GM13976 (cell line): Measurements from ENCODE around the gene PCBP3.

Source experiments
- DNase-seq: peaks from one replicate; pipeline ENCODE4 v3.0.0; 2012; ENCODE audit warnings: low spot score
- CTCF ChIP-seq: IDR thresholded peaks from 2 replicates; pipeline ENCODE4 v1.5.1; 2012; ENCODE audit warnings: borderline replicate concordance, mild to moderate bottlenecking; ENCODE audit not compliant: insufficient read depth; ENCODE audit errors: extremely low read depth, missing control alignments, control extremely low read depth
- in situ Hi-C: fragments of 300-500 bp; cut with MboI; formaldehyde crosslinking; loops from one replicate; pipeline ENCODE4 v1.12.0; 2022; ENCODE audit warnings: low sequenced_read_pairs, mixed read lengths, inconsistent platforms; ENCODE audit not compliant: unreplicated experiment

PCBP3 gene

GRCh38 chr21:45819478-45820170 lies 176.1 kb downstream of the PCBP3 start:
- no peak for DNase-seq
- TF ChIP-seq CTCF, result no peak
- in situ Hi-C loops, result no loop called here

DNA sequence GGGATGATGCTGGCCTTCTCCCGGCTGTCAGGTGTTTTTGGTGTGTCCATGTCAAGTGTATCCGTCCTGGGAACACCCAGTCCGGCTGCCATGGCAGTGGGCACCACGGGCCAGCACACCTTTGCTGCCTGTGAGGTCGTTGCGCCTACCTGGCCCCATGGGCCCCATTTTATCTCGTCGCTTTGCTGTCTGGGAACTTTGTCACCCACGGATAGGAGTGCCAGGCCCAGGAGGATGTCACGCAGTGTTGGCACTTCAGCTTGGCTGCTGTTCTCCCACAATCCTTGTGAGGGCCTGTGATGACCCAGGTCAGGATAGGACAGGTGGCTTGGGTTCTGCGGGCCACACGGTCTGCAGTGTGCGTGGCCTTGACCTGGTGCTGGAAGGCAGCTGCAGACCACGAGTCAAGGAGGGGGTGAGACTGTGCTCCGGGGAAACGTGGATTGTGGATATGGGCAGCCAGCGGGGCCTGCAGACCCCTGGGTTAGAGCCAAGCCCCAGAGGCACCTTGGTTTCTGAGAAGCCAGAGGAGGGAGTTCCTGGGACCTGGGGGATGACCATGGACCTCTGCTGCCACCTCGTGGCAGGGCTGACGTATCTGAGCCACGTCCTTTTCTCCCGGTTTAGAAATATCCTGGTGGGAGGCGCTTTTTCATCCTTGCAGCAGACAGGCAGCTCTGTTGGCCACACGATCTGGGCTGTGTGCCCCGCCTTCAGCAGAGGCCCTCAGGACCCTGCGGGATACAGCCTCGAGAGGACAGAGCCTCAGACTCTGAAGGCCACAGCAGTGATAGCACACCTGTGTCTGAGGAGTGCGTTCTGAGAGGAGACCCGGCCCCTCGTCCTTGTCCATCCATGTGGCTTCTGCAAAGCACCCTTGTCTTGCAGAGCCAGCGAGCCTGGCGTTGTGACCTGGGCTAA lies 176.9 kb downstream of the PCBP3 start:
- in situ Hi-C loops, result no loop called here
- peak; percentile 75 for TF ChIP-seq CTCF
- peak; percentile 92 for DNase-seq

DNA sequence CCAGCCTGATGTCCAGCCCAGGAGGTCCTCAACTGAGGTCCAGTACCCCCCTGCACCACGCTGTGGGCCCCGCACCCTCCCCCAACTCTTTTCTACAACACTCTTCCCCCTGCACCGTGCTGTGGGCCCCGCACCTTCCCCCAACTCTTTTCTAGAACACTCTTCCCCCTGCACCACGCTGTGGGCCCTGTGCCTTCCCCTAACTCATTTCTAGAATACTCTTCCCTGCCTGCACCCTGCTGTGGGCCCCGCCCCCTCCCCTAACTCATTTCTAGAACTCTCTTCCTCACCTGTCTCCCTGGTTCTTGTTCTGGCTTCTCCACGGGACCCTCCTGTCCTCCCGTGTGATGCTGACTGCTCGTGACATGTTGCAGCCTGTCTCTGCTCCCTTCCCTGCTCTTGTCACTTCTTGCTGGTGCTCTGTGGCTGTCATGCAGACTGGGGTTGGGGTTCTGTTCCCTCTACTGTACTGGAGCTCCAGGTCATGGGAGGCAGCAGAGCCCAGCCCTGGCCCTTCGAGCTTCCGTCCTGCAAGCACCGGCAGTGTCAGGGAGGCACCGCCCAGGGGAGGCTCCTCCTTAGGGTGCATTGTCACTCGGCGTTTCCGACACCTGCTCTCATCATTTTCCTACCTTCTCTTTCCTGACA lies 177.9 kb downstream of the PCBP3 start:
- no peak for TF ChIP-seq CTCF
- no peak for DNase-seq
- in situ Hi-C loops, result no loop called here

GRCh38 chr21:45821998-45822397 lies 178.5 kb downstream of the PCBP3 start:
- TF ChIP-seq CTCF, result no peak
- no peak for DNase-seq
- in situ Hi-C loops, result no loop called here

DNA sequence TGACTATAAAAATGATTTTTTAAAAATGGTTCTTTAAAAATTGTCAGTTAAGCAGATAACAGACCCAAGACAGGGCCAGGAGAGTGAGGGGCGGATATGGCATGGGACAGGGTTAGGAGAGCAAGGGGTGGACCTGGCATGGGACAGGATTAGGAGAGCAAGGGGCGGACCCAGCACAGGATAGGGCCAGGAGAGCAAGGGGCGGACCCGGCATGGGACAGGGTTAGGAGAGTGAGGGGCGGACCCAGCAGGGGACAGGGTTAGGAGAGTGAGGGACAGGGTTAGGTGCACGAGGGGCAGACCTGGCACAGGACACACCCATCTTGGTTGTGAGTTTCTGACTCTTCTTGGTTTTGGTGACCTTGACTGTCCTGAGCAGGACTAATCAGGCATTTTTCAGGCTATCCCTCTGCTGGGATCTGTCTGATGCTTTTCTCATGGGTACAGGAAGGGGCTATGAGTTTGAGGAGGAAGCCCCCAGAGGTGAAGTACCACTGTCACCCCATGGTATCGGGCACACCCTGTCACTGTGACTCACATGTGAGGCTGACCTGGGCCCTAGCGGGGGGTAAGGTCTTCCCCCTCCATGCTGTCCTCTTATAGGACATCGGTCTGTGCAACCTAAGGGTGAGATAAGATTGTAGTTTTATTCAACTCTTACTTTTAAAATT lies 179.0 kb downstream of the PCBP3 start:
- DNase-seq, result no peak
- in situ Hi-C loops, result no loop called here
- TF ChIP-seq CTCF, result no peak

GRCh38 chr21:45823100-45823681 lies 179.7 kb downstream of the PCBP3 start:
- in situ Hi-C loops, result no loop called here
- no peak for TF ChIP-seq CTCF
- DNase-seq, result no peak
